ENCODE results near the gene ADNP.

Gene ADNP

DNA sequence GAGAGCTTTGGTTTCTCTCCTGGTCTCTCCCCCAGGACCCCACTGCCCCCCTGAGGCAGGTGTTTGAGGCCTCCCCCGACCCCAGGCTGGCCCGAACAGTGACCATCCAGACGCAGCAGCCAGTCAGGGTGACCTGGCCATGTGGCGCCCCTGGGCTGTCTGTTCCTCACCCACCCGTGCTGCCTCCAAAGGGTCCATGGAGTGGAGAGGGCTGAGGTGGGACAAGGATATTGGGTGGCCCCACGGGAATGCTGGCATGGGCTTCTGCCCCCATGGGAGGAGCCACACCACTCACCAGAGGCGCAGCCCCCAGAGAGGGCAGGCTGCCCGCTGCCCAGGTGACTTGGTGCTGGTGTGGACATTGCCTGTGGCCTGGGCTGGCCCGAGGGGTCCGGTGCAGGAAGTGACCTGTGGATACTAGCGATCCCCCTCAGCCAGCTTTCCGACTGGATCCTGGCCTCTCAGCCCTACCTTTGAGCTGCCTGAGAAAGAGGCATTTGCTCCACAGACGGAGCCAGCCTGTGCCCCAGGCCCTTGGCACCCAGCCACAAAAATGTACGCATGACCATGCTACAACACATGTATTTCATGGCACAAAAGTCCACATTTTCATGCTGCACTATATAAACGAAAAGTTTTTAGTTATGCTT is 85.5 kb downstream of the ADNP start:
- DNase-seq = no peak

DNA sequence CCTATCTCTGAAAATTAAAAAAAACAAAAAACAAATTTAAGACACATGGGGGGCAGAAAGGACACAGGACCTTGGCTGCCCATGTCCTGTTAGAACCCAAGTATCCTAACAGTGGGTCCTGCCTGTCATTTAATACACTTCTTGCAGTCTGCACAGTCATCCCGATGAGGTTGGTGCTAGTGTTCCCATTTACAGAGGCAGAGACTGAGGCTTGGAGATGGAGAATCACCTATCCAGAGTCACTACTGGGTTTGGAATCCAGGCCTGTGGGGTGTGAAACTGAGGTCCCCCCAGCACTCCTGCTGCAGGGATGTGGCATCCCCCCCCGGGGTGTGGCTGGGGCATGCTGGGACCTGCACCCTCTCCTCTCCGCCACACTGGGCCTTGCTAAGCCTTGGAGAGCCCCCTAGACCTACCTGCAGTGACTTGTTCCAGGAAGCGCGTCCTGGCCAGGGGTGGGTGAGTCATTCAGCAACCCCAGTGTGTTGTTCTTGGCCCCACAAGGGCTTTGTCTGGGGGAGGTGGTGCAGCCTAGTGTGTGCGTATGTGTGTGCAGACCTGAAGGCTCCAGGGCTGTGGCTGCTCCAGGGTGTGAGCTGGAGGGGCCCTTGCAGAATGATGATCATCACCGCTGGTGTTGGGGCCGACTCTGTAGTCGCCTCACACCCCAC is 86.7 kb downstream of the ADNP start:
- no peak for DNase-seq

DNA sequence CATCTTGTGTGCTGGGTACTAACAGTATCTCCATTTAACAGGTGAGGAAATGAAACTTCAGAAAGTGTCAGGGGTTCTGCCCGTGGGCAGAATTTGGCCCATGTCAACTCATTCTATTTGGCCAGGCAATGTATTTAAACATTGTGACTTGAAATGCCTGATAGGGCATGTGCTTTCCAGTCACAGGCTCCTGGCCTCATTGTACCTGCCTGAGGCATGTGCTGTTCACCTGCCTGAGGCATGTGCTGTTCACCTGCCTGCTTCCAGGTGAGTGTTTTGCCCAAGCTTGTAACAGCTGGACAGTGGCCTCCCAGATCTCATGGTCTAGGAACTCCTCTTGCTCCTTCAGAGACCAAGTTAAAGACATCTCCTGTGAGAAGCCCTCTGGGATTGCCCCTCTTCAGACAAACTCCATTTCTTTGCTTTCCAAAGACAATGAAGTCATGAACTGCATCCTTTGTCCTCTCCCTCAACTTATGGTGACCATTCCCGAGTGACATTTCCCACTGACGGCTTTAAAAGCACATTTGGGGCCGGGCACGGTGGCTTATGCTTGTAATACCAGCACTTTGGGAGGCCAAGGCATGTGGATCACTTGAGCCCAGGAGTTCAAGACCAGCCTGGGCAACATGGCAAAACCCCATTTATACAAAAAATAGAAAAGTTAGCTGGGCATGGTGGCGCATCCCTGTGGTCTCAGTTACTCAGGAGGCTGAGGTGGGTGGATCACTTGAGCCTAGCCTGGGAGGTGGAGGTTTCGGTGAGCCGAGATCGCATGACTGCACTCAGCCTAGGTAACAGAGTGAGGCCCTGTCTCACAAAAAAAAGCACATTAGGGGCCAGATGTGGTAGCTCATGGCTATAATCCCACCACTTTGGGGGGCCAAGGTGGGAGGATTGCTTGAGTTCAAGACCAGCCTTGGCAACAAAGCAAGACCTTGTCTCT is 87.6 kb downstream of the ADNP start:
- no peak for DNase-seq

DNA sequence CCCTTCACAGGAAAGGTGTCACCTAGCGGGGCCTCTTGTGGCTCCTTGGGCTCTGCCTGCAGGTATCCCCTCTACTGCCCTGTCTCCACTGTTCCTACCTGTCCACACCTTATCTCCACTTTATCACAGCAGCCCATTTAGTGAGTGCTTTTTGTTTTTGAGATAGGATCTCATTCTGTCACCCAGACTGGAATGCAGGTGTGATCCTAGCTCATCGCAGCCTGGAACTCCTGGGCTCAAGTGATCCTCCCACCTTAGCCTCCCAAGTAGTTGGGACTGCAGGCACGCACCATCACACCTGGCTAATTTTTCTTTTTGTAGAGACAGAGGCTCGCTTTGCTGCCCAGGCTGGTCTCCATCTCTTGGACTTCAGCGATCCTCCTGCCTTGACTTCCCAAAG is 88.4 kb downstream of the ADNP start:
- no peak for DNase-seq
